IMR-90 (cell line): ENCODE data around the gene AMN.

Experiments
- BHLHE40 ChIP-seq: fragments of 150-350 bp; IDR thresholded peaks from 2 replicates; pipeline ENCODE4 v1.6.1; 2016; ENCODE audit warnings: mild to moderate bottlenecking, low read depth, low read length
- POLR2A ChIP-seq: IDR thresholded peaks from 2 replicates; pipeline ENCODE4 v1.6.1; 2012; ENCODE audit warnings: mild to moderate bottlenecking, low read depth, low read length
- RAD21 ChIP-seq: IDR thresholded peaks from 2 replicates; pipeline ENCODE4 v1.6.1; 2012; ENCODE audit warnings: low read length, improper control_type of control experiment
- RFX5 ChIP-seq: IDR thresholded peaks from 2 replicates; pipeline ENCODE4 v1.8.0; 2012; ENCODE audit warnings: low read depth, mild to moderate bottlenecking, low read length, moderate library complexity
- TF ChIP-seq, protein P1 (sequence below): conservative IDR thresholded peaks from 2 replicates; pipeline ENCODE4 v1.5.1; 2012; ENCODE audit warnings: mild to moderate bottlenecking, low read depth, low read length, improper control_type of control experiment

GRCh38 chr14:102942069-102942468, 19.6 kb downstream of the AMN start:
- TF ChIP-seq RFX5, result no peak
- TF ChIP-seq RAD21, result no peak
- TF ChIP-seq, protein P1, sequence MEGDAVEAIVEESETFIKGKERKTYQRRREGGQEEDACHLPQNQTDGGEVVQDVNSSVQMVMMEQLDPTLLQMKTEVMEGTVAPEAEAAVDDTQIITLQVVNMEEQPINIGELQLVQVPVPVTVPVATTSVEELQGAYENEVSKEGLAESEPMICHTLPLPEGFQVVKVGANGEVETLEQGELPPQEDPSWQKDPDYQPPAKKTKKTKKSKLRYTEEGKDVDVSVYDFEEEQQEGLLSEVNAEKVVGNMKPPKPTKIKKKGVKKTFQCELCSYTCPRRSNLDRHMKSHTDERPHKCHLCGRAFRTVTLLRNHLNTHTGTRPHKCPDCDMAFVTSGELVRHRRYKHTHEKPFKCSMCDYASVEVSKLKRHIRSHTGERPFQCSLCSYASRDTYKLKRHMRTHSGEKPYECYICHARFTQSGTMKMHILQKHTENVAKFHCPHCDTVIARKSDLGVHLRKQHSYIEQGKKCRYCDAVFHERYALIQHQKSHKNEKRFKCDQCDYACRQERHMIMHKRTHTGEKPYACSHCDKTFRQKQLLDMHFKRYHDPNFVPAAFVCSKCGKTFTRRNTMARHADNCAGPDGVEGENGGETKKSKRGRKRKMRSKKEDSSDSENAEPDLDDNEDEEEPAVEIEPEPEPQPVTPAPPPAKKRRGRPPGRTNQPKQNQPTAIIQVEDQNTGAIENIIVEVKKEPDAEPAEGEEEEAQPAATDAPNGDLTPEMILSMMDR, result no peak
- TF ChIP-seq BHLHE40, result no peak
- no peak for TF ChIP-seq POLR2A
